IMR-90 (cell line): ENCODE data around the gene RYK. TPM values are rescaled to one million over a fixed set of nuclear protein-coding genes. Genes with fewer than 3 reads are reported as not detected.

Experiments
- ATAC-seq: fragments of 200-7000 bp; cut with Tn5 transposase; 2 replicates; pipeline ENCODE4 v1.9.1; 2020; ENCODE audit warnings: low read depth, mild to moderate bottlenecking, moderate library complexity
- BruUV-seq: library from RNA; stranded (reverse); fragments of 400-500 nt; replicated peaks from 2 replicates; lab custom pipeline; 2021; lab: Mats Ljungman, UMichigan
- CTCF ChIA-PET: fragments of 300-600 bp; formaldehyde crosslinking; extraction: SDS; loops from one replicate; lab custom pipeline; 2021; ENCODE audit warnings: antibody characterized with exemption; lab: Yijun Ruan, JAX
- POLR2A ChIA-PET: fragments of 300-600 bp; sonication (Branson Sonifier 250); formaldehyde crosslinking; loops from one replicate; lab custom pipeline; 2022; ENCODE audit warnings: antibody characterized with exemption; ENCODE audit not compliant: unreplicated experiment; lab: Charles Lee
- DNase-seq: peaks from one replicate; pipeline ENCODE4 v3.0.0; 2013
- H2AFZ ChIP-seq: replicated peaks from 2 replicates; pipeline ENCODE3; 2013; ENCODE audit warnings: low read length, mild to moderate bottlenecking; ENCODE audit not compliant: poor library complexity
- H2AK5ac ChIP-seq: 2 replicates; pipeline ENCODE4 v1.6.1; 2013; ENCODE audit warnings: low read depth, low read length, inconsistent platforms
- H2AK9ac ChIP-seq: replicated peaks from 2 replicates; pipeline ENCODE3; 2013; ENCODE audit warnings: mild to moderate bottlenecking, low read depth, low read length, moderate library complexity; ENCODE audit not compliant: poor library complexity
- H2BK120ac ChIP-seq: 2 replicates; pipeline ENCODE4 v1.6.1; 2013; ENCODE audit warnings: low read depth, low read length, inconsistent platforms
- H2BK15ac ChIP-seq: 3 replicates; pipeline ENCODE4 v1.6.1; 2013; ENCODE audit warnings: low read depth, low read length, inconsistent platforms
- H2BK20ac ChIP-seq: 2 replicates; pipeline ENCODE4 v1.6.1; 2013; ENCODE audit warnings: low read depth, mild to moderate bottlenecking, inconsistent platforms, low read length, moderate library complexity
- H2BK5ac ChIP-seq: 2 replicates; pipeline ENCODE4 v1.6.1; 2013; ENCODE audit warnings: mild to moderate bottlenecking, low read depth, low read length, inconsistent platforms; ENCODE audit not compliant: poor library complexity, severe bottlenecking
- H3K14ac ChIP-seq: replicated peaks from 2 replicates; pipeline ENCODE4 v1.6.1; 2013; ENCODE audit warnings: low read depth, low read length, inconsistent platforms
- H3K18ac ChIP-seq: 2 replicates; pipeline ENCODE4 v1.6.1; 2013; ENCODE audit warnings: low read depth, low read length, control low read depth
- H3K23ac ChIP-seq: 2 replicates; pipeline ENCODE4 v1.6.1; 2013; ENCODE audit warnings: low read depth, low read length, inconsistent platforms
- H3K27ac ChIP-seq: 2 replicates; pipeline ENCODE4 v1.5.1; 2013; ENCODE audit warnings: mild to moderate bottlenecking, control low read depth, low read length; ENCODE audit not compliant: insufficient read depth
- H3K27me3 ChIP-seq: 2 replicates; pipeline ENCODE4 v1.6.1; 2013; ENCODE audit warnings: low read length; ENCODE audit not compliant: control insufficient read depth, insufficient read depth
- H3K36me3 ChIP-seq: 2 replicates; pipeline ENCODE4 v1.6.1; 2013; ENCODE audit warnings: low read length, mixed read lengths; ENCODE audit not compliant: control insufficient read depth, insufficient read depth
- H3K4ac ChIP-seq: 2 replicates; pipeline ENCODE4 v1.6.1; 2013; ENCODE audit warnings: low read depth, low read length, inconsistent platforms
- H3K4me1 ChIP-seq: 2 replicates; pipeline ENCODE4 v1.6.1; 2013; ENCODE audit warnings: low read length, mixed read lengths; ENCODE audit not compliant: control insufficient read depth, insufficient read depth
- H3K4me2 ChIP-seq: 2 replicates; pipeline ENCODE4 v1.6.1; 2013; ENCODE audit warnings: low read depth, mild to moderate bottlenecking, control low read depth, low read length, moderate library complexity
- H3K4me3 ChIP-seq: 2 replicates; pipeline ENCODE4 v1.5.1; 2013; ENCODE audit warnings: low read depth, mild to moderate bottlenecking, control low read depth, low read length, moderate library complexity; ENCODE audit not compliant: insufficient read depth
- H3K56ac ChIP-seq: 2 replicates; pipeline ENCODE4 v1.6.1; 2013; ENCODE audit warnings: low read length, inconsistent platforms; ENCODE audit not compliant: insufficient read depth; ENCODE audit errors: extremely low read depth
- H3K79me1 ChIP-seq, 2 experiments: 2 replicates each; pipeline ENCODE4 v1.6.1; 2013; ENCODE audit warnings: low read length in 2 of 2, inconsistent platforms in 1 of 2, low read depth in 1 of 2
- H3K9ac ChIP-seq: 2 replicates; pipeline ENCODE4 v1.6.1; 2013; ENCODE audit warnings: low read depth, low read length, control low read depth
- H3K9me1 ChIP-seq: 2 replicates; pipeline ENCODE4 v1.6.1; 2013; ENCODE audit warnings: low read length, inconsistent platforms; ENCODE audit not compliant: insufficient read depth
- H3K9me3 ChIP-seq: 2 replicates; pipeline ENCODE4 v1.6.1; 2013; ENCODE audit warnings: low read length; ENCODE audit not compliant: control insufficient read depth, insufficient read depth
- H4K20me1 ChIP-seq: 2 replicates; pipeline ENCODE4 v1.6.1; 2013; ENCODE audit warnings: low read length, inconsistent platforms; ENCODE audit not compliant: insufficient read depth
- H4K5ac ChIP-seq: 2 replicates; pipeline ENCODE4 v1.6.1; 2013; ENCODE audit warnings: mild to moderate bottlenecking, low read depth, low read length, control low read depth
- H4K8ac ChIP-seq, 2 experiments: 2 replicates each; pipeline ENCODE4 v1.6.1; 2013; ENCODE audit warnings: low read depth in 2 of 2, low read length in 2 of 2, control low read depth in 1 of 2, inconsistent platforms in 1 of 2
- H4K91ac ChIP-seq: 2 replicates; pipeline ENCODE4 v1.6.1; 2013; ENCODE audit warnings: low read depth, low read length, inconsistent platforms; ENCODE audit not compliant: insufficient read depth
- CTCF ChIP-seq: conservative IDR thresholded peaks from 2 replicates; pipeline ENCODE4 v1.5.1; 2012; ENCODE audit warnings: mild to moderate bottlenecking, low read depth, low read length, improper control_type of control experiment
- FOS ChIP-seq: fragments of 150-350 bp; IDR thresholded peaks from 2 replicates; pipeline ENCODE4 v1.6.1; 2016; ENCODE audit warnings: low read depth, low read length
- MAFK ChIP-seq: IDR thresholded peaks from 2 replicates; pipeline ENCODE4 v1.6.1; 2012; ENCODE audit warnings: low read depth, low read length, improper control_type of control experiment
- WGBS, 2 experiments: methylation state at CpG; one replicate each; pipeline versions ENCODE4 v1.1.5 to v1.1.7; 2013; ENCODE audit warnings: missing lambda C conversion rate in 2 of 2; ENCODE audit not compliant: insufficient read length in 1 of 2; ENCODE audit errors: extremely low coverage in 2 of 2; 5-methylcytosine and 5-hydroxymethylcytosine counted together
- dilution Hi-C: fragments of 300-500 bp; cut with HindIII; formaldehyde crosslinking; loops from one replicate; pipeline ENCODE4 v1.14.3; 2018; ENCODE audit warnings: low sequenced_read_pairs; ENCODE audit not compliant: unreplicated experiment
- in situ Hi-C: fragments of 300-500 bp; cut with MboI; formaldehyde crosslinking; loops from 3 replicates; pipeline ENCODE4 v1.14.3; 2019; ENCODE audit warnings: low sequenced_read_pairs, inconsistent platforms, mixed read lengths
- intact Hi-C: fragments of 100-400 bp; cut with micrococcal nuclease; formaldehyde crosslinking; loops from 2 replicates; pipeline ENCODE4 v1.10.0; 2022
- polyA plus RNA-seq, 3 experiments: library from polyadenylated mRNA; depleted of rRNA; stranded (reverse); fragments of >200 nt; gene quantifications; 2 replicates each; pipeline ENCODE4 v1.2.3, GENCODE V29; 2012; ENCODE audit warnings: low replicate concordance in 1 of 3
- total RNA-seq: library from RNA; depleted of rRNA; stranded (reverse); fragments of >200 nt; gene quantifications from 2 replicates; pipeline ENCODE4 v1.2.3, GENCODE V29; 2012

The RYK gene
- total and polyA plus RNA-seq, 2 of the 4 experiments (the other 2 are of a cell fraction) = 42.4 to 106 TPM

GRCh38 chr3:134251731-134252391 is 1.2 kb upstream of the RYK start:
- Histone ChIP-seq H4K91ac (no peak overlapping the region), H3K9me3 (no peaks in the 10 kb centered on the region), H2BK20ac (no peak overlapping the region), H3K27ac (no peak overlapping the region), H3K18ac (no peak overlapping the region), H3K4ac (peak overlapping the region; percentile 10; the same call in 1 of the 2 replicates), H3K23ac (peak overlapping the region; percentile 4; the same call in 1 of the 2 replicates), H2AK9ac (peak overlapping the region; percentile 35), H2AK5ac (no peak overlapping the region), H3K56ac (no peak overlapping the region), H2BK120ac (no peak overlapping the region), H2BK5ac (no peak overlapping the region), H3K4me1 (peaks cover 7% of the 10 kb centered on the region), H3K79me1 (peaks cover 4 to 24% of the 10 kb centered on the region in 2 experiments), H2BK15ac (no peak overlapping the region), H3K9me1 (peaks cover 7% of the 10 kb centered on the region), H4K5ac (peak overlapping the region; percentile 30), H4K20me1 (peaks cover 28% of the 10 kb centered on the region), H3K4me3 (no peak overlapping the region), H3K36me3 (no peaks in the 10 kb centered on the region), H4K8ac (peak overlapping the region in 1 of 2 experiments; percentile 43; a peak in 3 of 4 replicates), H2AFZ (peak overlapping the region; percentile 52), H3K4me2 (no peak overlapping the region), H3K27me3 (no peaks in the 10 kb centered on the region), H3K9ac (no peak overlapping the region), H3K14ac (no peak overlapping the region)
- intact Hi-C loops = loop anchor here (5.0 kb wide), 1 partner anchor 45 kb away; no protein-coding TSS in a partner anchor
- no peak for ATAC-seq
- in situ Hi-C loops = no loop called here
- dilution Hi-C loops = no loop called here
- CTCF ChIA-PET = no interaction called here
- TF ChIP-seq FOS (no peak), MAFK (no peak), CTCF (no peak)
- DNase-seq = no peak
- WGBS, 2 experiments = 74% methylated on average over 6 of the region's 22 CpGs; no CpG with 5 or more reads in 1 of the 2 experiments
- BruUV-seq = no TSS peak
- POLR2A ChIA-PET = no interaction called here
